ENCODE results near the gene SPDYA. TPM values are rescaled to one million over a fixed set of nuclear protein-coding genes. Genes with fewer than 3 reads are reported as not detected.

SPDYA gene
- total and polyA plus RNA-seq, 2 of the 13 experiments (the other 11 are each of a cell fraction or from before 2014, with no cell fraction given): 0.32 to 0.75 TPM

- TF ChIP-seq CTCF (CRISPR knock-in tag; IDR thresholded peaks at IDR 0.05): no peak
- peak; percentile 93 for TF ChIP-seq TOPORS (CRISPR knock-in tag; IDR thresholded peaks at IDR 0.05)
- TF ChIP-seq HES4 (CRISPR knock-in tag; IDR thresholded peaks at IDR 0.05; ENCODE audit: borderline replicate concordance): peak; percentile 77; the same call in 1 of the 2 replicates
- TF ChIP-seq KLF6 (CRISPR knock-in tag; IDR thresholded peaks at IDR 0.05): peak; percentile 86
- peak; percentile 93 for TF ChIP-seq ZNF329 (CRISPR knock-in tag; IDR thresholded peaks at IDR 0.05; ENCODE audit: low read depth)
- peak; percentile 92; the same call in 1 of the 2 replicates for TF ChIP-seq ZFP41 (CRISPR knock-in tag; IDR thresholded peaks at IDR 0.05; ENCODE audit: borderline replicate concordance)
- TF ChIP-seq ZNF282 (IDR thresholded peaks at IDR 0.05; ENCODE audit: partially characterized antibody): no peak
- TF ChIP-seq CENPT (CRISPR knock-in tag; IDR thresholded peaks at IDR 0.05; ENCODE audit: low read depth): no peak
- peak; percentile 89 for TF ChIP-seq ZFYVE20 (CRISPR knock-in tag; IDR thresholded peaks at IDR 0.05; ENCODE audit: borderline replicate concordance, low read depth)
- 0 out of 2 replicates have a peak, but pooled peaks have one; percentile 32 for TF ChIP-seq ZNF513 (CRISPR knock-in tag; conservative IDR thresholded peaks at IDR 0.05)
- no peak for TF ChIP-seq MBD4 (IDR thresholded peaks at IDR 0.05; ENCODE audit: borderline replicate concordance, low read length)
- 0 out of 2 replicates have a peak, but pooled peaks have one; percentile 83 for TF ChIP-seq ZNF317 (CRISPR knock-in tag; IDR thresholded peaks at IDR 0.05)
- TF ChIP-seq ZNF609 (CRISPR knock-in tag; IDR thresholded peaks at IDR 0.05; ENCODE audit: borderline replicate concordance): no peak
- TF ChIP-seq TRAFD1 (CRISPR knock-in tag; IDR thresholded peaks at IDR 0.05; ENCODE audit: borderline replicate concordance): no peak
- TF ChIP-seq NR2F6 (IDR thresholded peaks at IDR 0.05): no peak
- peak; percentile 66 for TF ChIP-seq NR2F6 (CRISPR knock-in tag; IDR thresholded peaks at IDR 0.05)
- TF ChIP-seq TCF7 (IDR thresholded peaks at IDR 0.05; ENCODE audit: low read depth): no peak
- no peak for TF ChIP-seq ADNP (CRISPR knock-in tag; IDR thresholded peaks at IDR 0.05)
- peak; percentile 92; the same call in 1 of the 2 replicates for TF ChIP-seq MIER3 (CRISPR knock-in tag; IDR thresholded peaks at IDR 0.05; ENCODE audit: borderline replicate concordance)
- TF ChIP-seq IRX3 (CRISPR knock-in tag; IDR thresholded peaks at IDR 0.05; ENCODE audit: borderline replicate concordance, low read depth): peak; percentile 78; the same call in 1 of the 2 replicates
Measured at GRCh38 chr2:28894470-28895188, 84.0 kb downstream of the SPDYA start, which contains the start of gene WDR43 (continued).

All from HepG2 (cell line).